Epithelial cell of alveolus of lung (primary cell): ENCODE data around the gene PYM1. TPM values are rescaled to one million over a fixed set of nuclear protein-coding genes. Genes with fewer than 3 reads are reported as not detected.

ENCODE experiments used
- total RNA-seq: library from RNA; depleted of rRNA; stranded (reverse); fragments of >200 nt; gene quantifications from 2 replicates; pipeline ENCODE4 v1.2.1, GENCODE V29; 2015

Gene PYM1
- total RNA-seq: 30.9 and 31.5 TPM in 2 replicates

DNA sequence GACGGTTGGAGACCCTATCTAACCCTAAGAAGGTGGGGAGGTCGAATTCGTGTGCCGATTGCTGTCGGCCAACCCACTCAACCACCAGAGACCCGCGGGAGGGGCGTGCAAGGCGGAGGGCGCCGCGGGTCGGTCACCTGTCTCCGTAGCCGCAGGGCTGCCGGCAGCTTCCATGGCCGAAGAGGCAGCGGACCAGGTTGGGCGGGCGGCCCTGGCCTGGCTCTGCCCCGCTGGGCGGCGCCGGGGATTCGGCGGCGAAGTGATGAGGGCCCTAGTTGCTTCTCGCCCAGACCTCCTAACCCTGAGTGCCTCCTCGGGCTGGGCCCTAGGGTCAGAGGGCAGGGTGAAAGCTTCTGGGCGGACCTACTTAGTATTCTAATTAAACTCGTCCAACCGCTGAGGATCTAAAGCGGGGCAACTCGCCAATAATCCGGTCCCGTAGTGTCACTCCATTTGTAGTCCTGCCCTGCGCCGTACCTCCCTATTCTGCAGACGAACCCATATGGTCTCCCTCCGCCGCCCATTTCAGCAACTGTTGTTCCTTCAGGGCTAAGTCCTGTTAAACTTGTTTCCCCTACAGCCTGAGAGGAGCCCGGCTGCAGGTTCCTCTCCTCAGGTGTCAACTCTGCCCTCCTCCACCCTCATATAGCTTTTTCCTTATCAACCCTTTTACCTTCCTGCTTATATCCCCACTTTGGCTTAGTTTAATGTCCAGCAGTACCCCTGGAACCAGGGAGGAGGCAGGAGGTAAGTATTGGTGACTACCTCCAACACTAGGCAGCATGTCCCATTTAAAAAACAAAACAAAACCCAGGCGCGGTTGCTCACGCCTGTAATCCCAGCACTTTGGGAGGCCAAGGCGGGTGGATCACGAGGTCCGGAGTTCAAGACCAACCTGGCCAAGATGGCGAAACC, at the start of gene PYM1:
Gene PYM1 (minus strand): TSS at position 307 of the 915 bp plus-strand sequence. CDS start 133 bp downstream, at position 174.

GRCh38 chr12:55973599-55974307, 46.1 kb upstream of the PYM1 start, which contains the start of gene RAB5B:
Gene RAB5B (plus strand): TSS chr12:55974078. CDS start chr12:55986961, 12,883 bp downstream.

DNA sequence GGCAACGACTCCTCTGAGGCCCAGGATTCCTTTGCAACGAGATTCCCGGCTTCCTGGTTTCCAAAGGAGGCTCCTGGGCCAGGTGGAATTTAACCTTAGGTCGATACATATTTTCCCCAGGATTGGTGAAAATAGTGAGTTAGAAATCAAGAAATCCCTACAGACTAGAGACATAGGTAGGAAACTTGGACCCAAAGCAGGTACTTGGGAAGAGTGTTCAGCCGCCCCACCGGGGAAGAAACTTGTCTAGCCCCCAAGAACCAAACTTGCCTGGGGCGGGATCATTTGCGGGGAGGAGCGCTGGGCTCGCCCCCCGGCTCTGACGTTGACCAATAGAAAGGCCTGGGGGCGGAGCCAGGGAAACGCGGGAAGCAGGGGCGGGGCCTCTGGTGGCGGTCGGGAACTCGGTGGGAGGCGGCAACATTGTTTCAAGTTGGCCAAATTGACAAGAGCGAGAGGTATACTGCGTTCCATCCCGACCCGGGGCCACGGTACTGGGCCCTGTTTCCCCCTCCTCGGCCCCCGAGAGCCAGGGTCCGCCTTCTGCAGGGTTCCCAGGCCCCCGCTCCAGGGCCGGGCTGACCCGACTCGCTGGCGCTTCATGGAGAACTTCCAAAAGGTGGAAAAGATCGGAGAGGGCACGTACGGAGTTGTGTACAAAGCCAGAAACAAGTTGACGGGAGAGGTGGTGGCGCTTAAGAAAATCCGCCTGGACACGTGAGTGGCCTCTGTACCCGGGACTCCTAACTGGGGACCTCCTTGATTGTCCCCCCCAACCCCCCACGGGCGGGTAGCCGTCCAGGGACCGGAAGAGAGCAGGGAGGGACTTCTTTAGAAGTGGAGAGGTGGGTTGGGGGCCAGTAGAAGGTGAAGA, 39.0 kb upstream of the PYM1 start, which contains the start of gene CDK2:
Gene CDK2 (plus strand): TSS at position 423 of the 874 bp plus-strand sequence. CDS start 179 bp downstream, at position 602.

DNA sequence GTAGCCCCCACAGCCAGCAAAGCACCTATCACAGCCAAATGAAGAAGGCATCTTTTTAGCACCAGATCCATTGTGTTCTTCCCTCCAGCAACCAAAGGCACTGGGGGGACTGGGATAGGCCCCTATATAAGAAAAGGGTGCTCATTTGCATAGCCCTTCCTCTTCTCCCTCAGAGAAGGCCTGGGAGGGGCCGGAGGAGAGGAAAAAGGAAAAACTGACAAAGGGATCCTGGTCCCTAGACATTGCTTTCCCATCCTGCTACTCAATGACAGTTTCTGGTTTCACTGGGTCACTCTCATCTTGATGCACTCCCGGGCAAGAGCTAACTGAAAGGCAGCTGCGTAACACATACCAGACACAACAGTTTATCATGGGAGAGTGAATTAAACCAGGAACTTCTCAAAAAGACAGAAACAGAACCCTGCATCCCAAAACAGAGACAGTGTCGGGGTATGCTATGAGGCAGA, 38.3 kb upstream of the PYM1 start, which contains the start of gene PMEL:
Gene PMEL (minus strand): TSS at position 102 of the 467 bp plus-strand sequence. CDS start 31 bp downstream, at position 71.

GRCh38 chr12:55930771-55931316, 3.1 kb upstream of the PYM1 start, which contains the start of gene DGKA:
Gene DGKA (plus strand): TSS chr12:55931162. CDS start chr12:55936504, 5,342 bp downstream.

Other genes with a start within 250 kb of the PYM1 start
- gene ITGA7, start 220.0 kb downstream of the PYM1 start, total RNA-seq: 1.0 and 5.3 TPM in 2 replicates
- gene BLOC1S1, start 211.8 kb downstream of the PYM1 start, total RNA-seq: 139 and 141 TPM in 2 replicates
- gene RDH5, start 207.5 kb downstream of the PYM1 start, total RNA-seq: 2.2 TPM in 1 of 2 replicates, not detected in the other
- gene CD63, start 198.9 kb downstream of the PYM1 start, total RNA-seq: 790 and 1,053 TPM in 2 replicates
- 6.5 and 9.7 TPM in 2 replicates for gene GDF11, start 184.8 kb downstream of the PYM1 start, total RNA-seq
- 92.9 and 119 TPM in 2 replicates for gene SARNP, start 110.2 kb downstream of the PYM1 start, total RNA-seq
- 14.6 and 25.6 TPM in 2 replicates for gene ORMDL2, start 109.9 kb downstream of the PYM1 start, total RNA-seq
- gene DNAJC14, start 98.3 kb downstream of the PYM1 start, total RNA-seq: 37.1 and 48.1 TPM in 2 replicates
- 21.9 and 38.4 TPM in 2 replicates for gene MMP19, start 85.0 kb downstream of the PYM1 start, total RNA-seq
- 14.8 and 31.3 TPM in 2 replicates for gene DGKA, start 3.3 kb upstream of the PYM1 start, total RNA-seq
- gene PMEL, start 38.1 kb upstream of the PYM1 start, total RNA-seq: 1.7 and 18.7 TPM in 2 replicates
- 24.5 and 46.2 TPM in 2 replicates for gene CDK2, start 38.9 kb upstream of the PYM1 start, total RNA-seq
- gene RAB5B, start 46.2 kb upstream of the PYM1 start, total RNA-seq: 56.6 and 74.1 TPM in 2 replicates
- gene SUOX, start 69.4 kb upstream of the PYM1 start, total RNA-seq: 11.4 and 31.9 TPM in 2 replicates
- 2.6 and 8.1 TPM in 2 replicates for gene IKZF4, start 93.1 kb upstream of the PYM1 start, total RNA-seq
- 1,233 and 1,614 TPM in 2 replicates for gene RPS26, start 114.0 kb upstream of the PYM1 start, total RNA-seq
- gene ERBB3, start 152.3 kb upstream of the PYM1 start, total RNA-seq: 0.64 and 1.8 TPM in 2 replicates
- gene PA2G4, start 176.7 kb upstream of the PYM1 start, total RNA-seq: 98.1 and 145 TPM in 2 replicates
- 2,965 and 4,023 TPM in 2 replicates for gene RPL41, start 188.7 kb upstream of the PYM1 start, total RNA-seq
- gene ZC3H10, start 190.4 kb upstream of the PYM1 start, total RNA-seq: 3.4 and 5.0 TPM in 2 replicates
- 81.4 and 171 TPM in 2 replicates for gene ESYT1, start 200.4 kb upstream of the PYM1 start, total RNA-seq
- gene MYL6B, start 224.7 kb upstream of the PYM1 start, total RNA-seq: 112 and 142 TPM in 2 replicates
- 1,228 and 2,927 TPM in 2 replicates for gene MYL6, start 230.5 kb upstream of the PYM1 start, total RNA-seq